ENCODE data around the gene MTMR12. TPM values are rescaled to one million over a fixed set of nuclear protein-coding genes. Genes with fewer than 3 reads are reported as not detected.

MTMR12 gene
- total and polyA plus RNA-seq, 5 donors from 2014 or later = 12.9 to 27.7 (median 20.5) TPM

- Histone ChIP-seq H3K4me1 (ENCODE audit: control insufficient read depth, insufficient read depth, low read length, poor library complexity, severe bottlenecking) (peaks cover 34% of the 10 kb centered on the region), H3K4me3 (ENCODE audit: low read depth, low read length) (no peak overlapping the region), H3K36me3 (ENCODE audit: control insufficient read depth, insufficient read depth, low read length) (peaks cover 17% of the 10 kb centered on the region), H3K9me3 (ENCODE audit: control insufficient read depth in 2 of 2, low read length in 2 of 2) (no peaks in the 10 kb centered on the region), H3K27ac (ENCODE audit: insufficient read depth, low read length, poor library complexity, severe bottlenecking) (no peak overlapping the region), H3K27me3 (ENCODE audit: control insufficient read depth, insufficient read depth, low read length) (no peaks in the 10 kb centered on the region)
- Mint-ChIP-seq H3K9me3 (no peaks in the 10 kb centered on the region), H3K27ac (peak overlapping the region; percentile 16 to 83 (median 34)), H3K4me1 (peaks cover 33 to 61% (median 43%) of the 10 kb centered on the region in 4 donors), H3K4me3 (peak overlapping the region in 1 of 4 donors; percentile 37), H3K36me3 (peaks cover 36% of the 10 kb centered on the region), H3K27me3 (no peaks in the 10 kb centered on the region)
- ATAC-seq (ENCODE audit: low read depth in 2 of 2) = no peak
- no peak for DNase-seq
These were observed 34.3 kb downstream of the MTMR12 start for GRCh38 chr5:32278406-32278805.

GRCh38 chr5:32277798-32278197, 34.9 kb downstream of the MTMR12 start:
- no peaks in the 10 kb centered on the region for H3K27me3 Mint-ChIP-seq
- Histone ChIP-seq H3K4me3 (ENCODE audit: low read depth, low read length) (no peak overlapping the region), H3K27ac (ENCODE audit: insufficient read depth, low read length, poor library complexity, severe bottlenecking) (no peak overlapping the region), H3K4me1 (ENCODE audit: control insufficient read depth, insufficient read depth, low read length, poor library complexity, severe bottlenecking) (peaks cover 34% of the 10 kb centered on the region), H3K27me3 (ENCODE audit: control insufficient read depth, insufficient read depth, low read length) (no peaks in the 10 kb centered on the region), H3K36me3 (ENCODE audit: control insufficient read depth, insufficient read depth, low read length) (peaks cover 22% of the 10 kb centered on the region), H3K9me3 (ENCODE audit: control insufficient read depth in 2 of 2, low read length in 2 of 2) (no peaks in the 10 kb centered on the region)
- DNase-seq (no peak), ATAC-seq (ENCODE audit: low read depth in 2 of 2) (no peak)
- no peaks in the 10 kb centered on the region for H3K9me3 Mint-ChIP-seq
- peak overlapping the region in 1 of 4 donors; percentile 37 for H3K4me3 Mint-ChIP-seq
- H3K36me3 Mint-ChIP-seq = peaks cover 42% of the 10 kb centered on the region
- H3K27ac Mint-ChIP-seq = peak overlapping the region; percentile 16 to 83 (median 34)
- H3K4me1 Mint-ChIP-seq = peaks cover 32 to 59% (median 40%) of the 10 kb centered on the region in 4 donors

DNA sequence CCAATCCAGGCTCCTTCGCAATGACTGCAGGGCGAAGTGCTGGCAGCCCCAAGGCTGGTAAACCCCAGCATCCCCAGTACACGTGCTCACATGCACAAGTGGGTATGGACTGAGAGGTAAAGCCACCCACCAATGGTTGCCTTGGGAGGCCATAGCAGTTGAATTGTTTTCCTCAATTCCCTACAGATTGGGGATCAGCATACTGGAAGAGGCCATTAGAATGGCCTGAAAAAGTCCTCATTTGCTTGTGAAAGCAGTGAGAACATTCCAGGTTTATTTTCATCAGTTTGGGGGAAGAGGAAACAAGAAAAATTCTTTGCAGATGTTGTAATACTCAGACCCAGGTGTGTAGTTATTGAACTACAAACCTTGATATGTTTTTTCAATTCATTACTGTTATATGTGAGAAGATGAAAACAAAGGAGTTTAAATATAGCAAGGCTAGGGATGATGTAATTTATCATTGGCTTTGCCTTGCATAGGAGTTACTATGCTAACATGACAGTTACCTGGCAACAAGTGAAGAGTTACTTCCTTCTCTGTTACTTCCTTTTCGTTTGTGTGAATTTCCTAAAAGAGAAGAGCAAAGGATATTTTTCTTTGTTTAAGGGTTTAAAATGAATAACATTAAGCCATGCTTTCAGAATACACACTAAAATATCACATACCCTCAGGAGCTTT, 36.4 kb downstream of the MTMR12 start:
- no peaks in the 10 kb centered on the region for H3K9me3 Mint-ChIP-seq
- H3K4me3 Mint-ChIP-seq = peak overlapping the region in 3 of 4 donors; percentile 29 to 63 (median 58)
- DNase-seq (peak in 2 of 3 donors; percentile 39 to 53), ATAC-seq (ENCODE audit: low read depth in 2 of 2) (peak; percentile 72 to 75)
- Histone ChIP-seq H3K27me3 (ENCODE audit: control insufficient read depth, insufficient read depth, low read length) (no peaks in the 10 kb centered on the region), H3K9me3 (ENCODE audit: control insufficient read depth in 2 of 2, low read length in 2 of 2) (no peaks in the 10 kb centered on the region), H3K27ac (ENCODE audit: insufficient read depth, low read length, poor library complexity, severe bottlenecking) (peak overlapping the region; percentile 67), H3K4me3 (ENCODE audit: low read depth, low read length) (no peak overlapping the region), H3K4me1 (ENCODE audit: control insufficient read depth, insufficient read depth, low read length, poor library complexity, severe bottlenecking) (peaks cover 32% of the 10 kb centered on the region), H3K36me3 (ENCODE audit: control insufficient read depth, insufficient read depth, low read length) (peaks cover 35% of the 10 kb centered on the region)
- H3K36me3 Mint-ChIP-seq = peaks cover 41% of the 10 kb centered on the region
- H3K27ac Mint-ChIP-seq = peak overlapping the region in 2 of 3 donors; percentile 83 to 89
- no peaks in the 10 kb centered on the region for H3K27me3 Mint-ChIP-seq
- peaks cover 26 to 53% (median 37%) of the 10 kb centered on the region in 4 donors for H3K4me1 Mint-ChIP-seq

- peak overlapping the region; percentile 43 to 92 (median 83) for H3K27ac Mint-ChIP-seq
- H3K4me1 ChIP-seq (ENCODE audit: control insufficient read depth, insufficient read depth, low read length, poor library complexity, severe bottlenecking) = peaks cover 25% of the 10 kb centered on the region
- no peak overlapping the region for H3K4me3 ChIP-seq (ENCODE audit: low read depth, low read length)
- peaks cover 38% of the 10 kb centered on the region for H3K36me3 ChIP-seq (ENCODE audit: control insufficient read depth, insufficient read depth, low read length)
- DNase-seq = no peak
- no peak overlapping the region for H3K4me3 Mint-ChIP-seq
- H3K27me3 Mint-ChIP-seq = no peaks in the 10 kb centered on the region
- no peak for ATAC-seq (ENCODE audit: low read depth in 2 of 2)
- H3K36me3 Mint-ChIP-seq = peaks cover 46% of the 10 kb centered on the region
- H3K27ac ChIP-seq (ENCODE audit: insufficient read depth, low read length, poor library complexity, severe bottlenecking) = no peak overlapping the region
- peaks cover 21 to 44% (median 29%) of the 10 kb centered on the region in 4 donors for H3K4me1 Mint-ChIP-seq
- H3K27me3 ChIP-seq (ENCODE audit: control insufficient read depth, insufficient read depth, low read length) = no peaks in the 10 kb centered on the region
- H3K9me3 ChIP-seq (ENCODE audit: control insufficient read depth in 2 of 2, low read length in 2 of 2) = no peaks in the 10 kb centered on the region
- H3K9me3 Mint-ChIP-seq = no peaks in the 10 kb centered on the region
These were observed 37.4 kb downstream of the MTMR12 start for GRCh38 chr5:32275396-32275741.

DNA sequence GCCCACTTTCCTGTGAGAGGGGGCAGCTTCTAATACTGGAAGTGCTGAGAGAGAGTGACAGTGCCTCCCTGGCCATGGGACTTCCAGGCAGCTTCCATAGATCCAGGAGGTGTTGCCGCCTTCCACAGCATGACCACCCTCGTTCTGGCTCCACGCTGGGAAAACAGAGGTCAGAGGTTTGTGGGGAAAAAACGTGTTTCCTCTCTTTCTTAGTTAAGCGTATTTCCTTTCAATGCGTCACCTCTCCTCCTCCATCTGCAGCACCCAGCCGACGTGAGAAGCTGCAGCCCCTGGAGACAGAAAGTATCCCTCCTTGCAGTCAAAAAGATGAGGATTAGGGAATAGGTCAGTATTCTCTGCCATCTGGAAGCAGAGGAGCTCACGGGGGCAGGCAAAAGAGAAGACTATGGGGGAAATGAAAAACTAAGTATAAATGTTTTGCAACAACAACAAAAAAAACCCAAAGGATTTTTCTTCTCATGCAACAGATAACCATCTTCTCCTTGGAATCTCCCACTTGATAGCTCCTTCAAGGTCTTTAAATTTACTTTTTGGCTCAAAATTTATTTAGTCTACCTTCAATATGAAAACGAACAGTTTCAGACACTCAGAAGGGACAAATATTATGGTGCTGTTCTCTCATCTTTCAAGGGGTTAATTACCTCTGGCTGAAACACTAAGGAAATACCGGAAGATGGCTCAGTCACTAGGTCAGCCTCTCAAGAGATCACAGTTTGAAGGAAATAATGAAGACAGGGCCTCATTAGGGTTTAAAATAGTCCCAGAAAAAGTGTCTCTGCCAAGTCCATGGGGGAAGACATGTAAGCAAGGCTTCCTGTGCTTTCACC, 38.0 kb downstream of the MTMR12 start:
- no peaks in the 10 kb centered on the region for H3K27me3 Mint-ChIP-seq
- H3K4me1 Mint-ChIP-seq = peaks cover 17 to 38% (median 25%) of the 10 kb centered on the region in 4 donors
- H3K27ac Mint-ChIP-seq = peak overlapping the region in 1 of 3 donors; percentile 83
- H3K9me3 Mint-ChIP-seq = no peaks in the 10 kb centered on the region
- Histone ChIP-seq H3K4me3 (ENCODE audit: low read depth, low read length) (no peak overlapping the region), H3K27me3 (ENCODE audit: control insufficient read depth, insufficient read depth, low read length) (no peaks in the 10 kb centered on the region), H3K36me3 (ENCODE audit: control insufficient read depth, insufficient read depth, low read length) (peaks cover 44% of the 10 kb centered on the region), H3K27ac (ENCODE audit: insufficient read depth, low read length, poor library complexity, severe bottlenecking) (no peak overlapping the region), H3K9me3 (ENCODE audit: control insufficient read depth in 2 of 2, low read length in 2 of 2) (no peaks in the 10 kb centered on the region), H3K4me1 (ENCODE audit: control insufficient read depth, insufficient read depth, low read length, poor library complexity, severe bottlenecking) (peaks cover 19% of the 10 kb centered on the region)
- H3K4me3 Mint-ChIP-seq = no peak overlapping the region
- ATAC-seq (ENCODE audit: low read depth in 2 of 2) (no peak), DNase-seq (no peak)
- peaks cover 47% of the 10 kb centered on the region for H3K36me3 Mint-ChIP-seq

GRCh38 chr5:32273821-32274220, 38.9 kb downstream of the MTMR12 start:
- no peak overlapping the region for H3K27ac ChIP-seq (ENCODE audit: insufficient read depth, low read length, poor library complexity, severe bottlenecking)

DNA sequence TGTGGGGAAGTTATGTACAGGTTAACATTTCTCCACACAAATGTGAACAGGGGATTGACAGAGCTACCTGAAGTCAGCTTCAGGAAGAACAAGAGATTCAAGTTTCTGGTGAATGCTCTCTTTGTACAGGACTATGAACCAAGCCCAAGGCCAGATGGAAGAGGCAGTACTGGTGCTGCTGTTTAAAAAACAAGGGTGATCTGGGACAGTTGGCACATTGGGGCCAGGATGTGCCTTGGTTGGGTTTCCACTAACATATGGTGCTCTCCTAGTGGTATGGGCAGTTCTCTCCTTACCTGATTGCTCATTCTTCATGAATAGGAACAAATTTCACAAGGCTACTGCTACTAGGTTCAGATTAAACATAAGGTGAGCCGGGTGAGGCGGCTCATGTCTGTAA, 40.0 kb downstream of the MTMR12 start:
- no peak for DNase-seq
- H3K4me1 ChIP-seq (ENCODE audit: control insufficient read depth, insufficient read depth, low read length, poor library complexity, severe bottlenecking) = peaks cover 10% of the 10 kb centered on the region
- no peaks in the 10 kb centered on the region for H3K9me3 Mint-ChIP-seq
- H3K4me1 Mint-ChIP-seq = peaks cover 11 to 23% (median 15%) of the 10 kb centered on the region in 4 donors
- H3K27me3 ChIP-seq (ENCODE audit: control insufficient read depth, insufficient read depth, low read length) = no peaks in the 10 kb centered on the region
- H3K27ac Mint-ChIP-seq = no peak overlapping the region
- peaks cover 61% of the 10 kb centered on the region for H3K36me3 ChIP-seq (ENCODE audit: control insufficient read depth, insufficient read depth, low read length)
- peaks cover 53% of the 10 kb centered on the region for H3K36me3 Mint-ChIP-seq
- H3K27me3 Mint-ChIP-seq = no peaks in the 10 kb centered on the region
- no peak overlapping the region for H3K27ac ChIP-seq (ENCODE audit: insufficient read depth, low read length, poor library complexity, severe bottlenecking)
- no peak overlapping the region for H3K4me3 ChIP-seq (ENCODE audit: low read depth, low read length)
- no peak overlapping the region for H3K4me3 Mint-ChIP-seq
- no peak for ATAC-seq (ENCODE audit: low read depth in 2 of 2)
- H3K9me3 ChIP-seq (ENCODE audit: control insufficient read depth in 2 of 2, low read length in 2 of 2) = no peaks in the 10 kb centered on the region

More at GRCh38 chr5:32273821-32274220, 38.9 kb downstream of the MTMR12 start:
- H3K36me3 Mint-ChIP-seq = peaks cover 43% of the 10 kb centered on the region
- peaks cover 17% of the 10 kb centered on the region for H3K4me1 ChIP-seq (ENCODE audit: control insufficient read depth, insufficient read depth, low read length, poor library complexity, severe bottlenecking)
- no peak overlapping the region for H3K4me3 Mint-ChIP-seq
- H3K27me3 ChIP-seq (ENCODE audit: control insufficient read depth, insufficient read depth, low read length) = no peaks in the 10 kb centered on the region
- H3K27me3 Mint-ChIP-seq = no peaks in the 10 kb centered on the region
- DNase-seq (no peak), ATAC-seq (ENCODE audit: low read depth in 2 of 2) (no peak)
- H3K27ac Mint-ChIP-seq = peak overlapping the region in 2 of 3 donors; percentile 25 to 83
- no peaks in the 10 kb centered on the region for H3K9me3 Mint-ChIP-seq
- no peak overlapping the region for H3K4me3 ChIP-seq (ENCODE audit: low read depth, low read length)
- peaks cover 17 to 33% (median 21%) of the 10 kb centered on the region in 4 donors for H3K4me1 Mint-ChIP-seq
- no peaks in the 10 kb centered on the region for H3K9me3 ChIP-seq (ENCODE audit: control insufficient read depth in 2 of 2, low read length in 2 of 2)
- H3K36me3 ChIP-seq (ENCODE audit: control insufficient read depth, insufficient read depth, low read length) = peaks cover 51% of the 10 kb centered on the region
